Mesothelial cell of epicardium (in vitro differentiated cells): Measurements from ENCODE around the gene BMERB1. TPM values are rescaled to one million over a fixed set of nuclear protein-coding genes. Genes with fewer than 3 reads are reported as not detected.

Source experiments
- DNase-seq, 2 experiments: peaks; one replicate each; pipeline ENCODE4 v3.0.0; 2021; ENCODE audit warnings: low spot score in 2 of 2; ENCODE audit not compliant: unreplicated experiment in 2 of 2
- H3K27ac Mint-ChIP-seq: 2 replicates; pipeline ENCODE4 v1.8.0; 2021; ENCODE audit warnings: mixed read lengths
- H3K27me3 Mint-ChIP-seq: 2 replicates; pipeline ENCODE4 v1.8.0; 2021; ENCODE audit warnings: low read depth, mixed read lengths
- H3K36me3 Mint-ChIP-seq: 2 replicates; pipeline ENCODE4 v1.8.0; 2021; ENCODE audit warnings: mixed read lengths
- H3K4me1 Mint-ChIP-seq: 2 replicates; pipeline ENCODE4 v1.8.0; 2021; ENCODE audit warnings: mixed read lengths
- H3K4me3 Mint-ChIP-seq: 2 replicates; pipeline ENCODE4 v1.8.0; 2021; ENCODE audit warnings: mild to moderate bottlenecking, moderate library complexity, mixed read lengths
- H3K9me3 Mint-ChIP-seq: 2 replicates; pipeline ENCODE4 v1.8.0; 2021; ENCODE audit warnings: mixed read lengths
- CTCF ChIP-seq: fragments of 200-600 bp; sonication (generic); IDR thresholded peaks from one replicate; pipeline ENCODE4 v1.5.0; 2021; ENCODE audit warnings: antibody characterized with exemption; ENCODE audit not compliant: unreplicated experiment
- total RNA-seq: library from RNA; stranded (reverse); gene quantifications from 3 replicates; pipeline ENCODE4 v1.2.1, GENCODE V29; 2021

The BMERB1 gene
- total RNA-seq, 1 donor from 2014 or later, result 3.9 TPM

- no peak for TF ChIP-seq CTCF
- Mint-ChIP-seq H3K27me3 (no peaks in the 10 kb centered on the region), H3K4me1 (no peaks in the 10 kb centered on the region), H3K9me3 (no peaks in the 10 kb centered on the region), H3K27ac (no peak overlapping the region), H3K36me3 (peaks cover 54% of the 10 kb centered on the region), H3K4me3 (no peak overlapping the region)
- no peak for DNase-seq
These were observed 182.2 kb downstream of the BMERB1 start for GRCh38 chr16:15616475-15617165.

- Mint-ChIP-seq H3K27me3 (no peaks in the 10 kb centered on the region), H3K36me3 (peaks cover 49% of the 10 kb centered on the region), H3K27ac (no peak overlapping the region), H3K4me3 (no peak overlapping the region), H3K9me3 (no peaks in the 10 kb centered on the region), H3K4me1 (no peaks in the 10 kb centered on the region)
- TF ChIP-seq CTCF, result no peak
- DNase-seq, result no peak
These were observed 183.5 kb downstream of the BMERB1 start for GRCh38 chr16:15617901-15618300.

GRCh38 chr16:15618392-15618791, 184.0 kb downstream of the BMERB1 start:
- Mint-ChIP-seq H3K36me3 (peaks cover 46% of the 10 kb centered on the region), H3K9me3 (no peaks in the 10 kb centered on the region), H3K27ac (no peak overlapping the region), H3K4me1 (no peaks in the 10 kb centered on the region), H3K4me3 (no peak overlapping the region), H3K27me3 (no peaks in the 10 kb centered on the region)
- no peak for DNase-seq
- TF ChIP-seq CTCF, result no peak

- Mint-ChIP-seq H3K4me3 (no peak overlapping the region), H3K27me3 (no peaks in the 10 kb centered on the region), H3K27ac (no peak overlapping the region), H3K9me3 (no peaks in the 10 kb centered on the region), H3K36me3 (peaks cover 57% of the 10 kb centered on the region), H3K4me1 (no peaks in the 10 kb centered on the region)
- no peak for DNase-seq
- no peak for TF ChIP-seq CTCF
These were observed 186.3 kb downstream of the BMERB1 start for GRCh38 chr16:15620611-15621195.

- Mint-ChIP-seq H3K27ac (no peak overlapping the region), H3K36me3 (peaks cover 54% of the 10 kb centered on the region), H3K27me3 (no peaks in the 10 kb centered on the region), H3K4me3 (no peak overlapping the region), H3K4me1 (no peaks in the 10 kb centered on the region), H3K9me3 (no peaks in the 10 kb centered on the region)
- no peak for TF ChIP-seq CTCF
- no peak for DNase-seq
These were observed 187.1 kb downstream of the BMERB1 start for GRCh38 chr16:15621456-15621855.
